Measurements from ENCODE around the gene TAF11L13. TPM values are rescaled to one million over a fixed set of nuclear protein-coding genes. Genes with fewer than 3 reads are reported as not detected.
A peak's percentile ranks its signal among the peaks of the same experiment; 100 is the strongest.

Gene TAF11L13
- total RNA-seq, 1 experiment from 2014 or later: not detected

DNA sequence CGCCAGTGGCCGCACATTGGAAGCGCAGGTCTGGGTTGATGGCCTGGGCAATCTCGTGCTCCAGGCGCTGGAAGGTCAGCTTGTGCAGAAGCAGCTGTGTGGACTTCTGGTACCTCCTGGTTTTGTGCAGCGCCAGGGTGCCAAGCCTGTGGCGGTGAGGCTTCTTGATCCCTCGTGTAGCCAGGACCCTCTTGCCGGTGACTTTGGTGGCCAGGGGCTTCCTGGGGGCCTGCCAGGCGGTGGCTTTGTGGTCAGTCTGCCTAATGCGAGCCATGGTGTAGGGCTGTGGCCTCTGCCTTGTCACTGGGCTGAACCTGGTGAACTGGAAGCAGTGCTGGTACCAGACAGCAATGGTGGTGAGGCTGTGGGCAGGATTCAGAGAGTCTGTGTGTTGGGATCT is 6.2 kb upstream of the TAF11L13 start (continued):
- TF ChIP-seq, protein P1, sequence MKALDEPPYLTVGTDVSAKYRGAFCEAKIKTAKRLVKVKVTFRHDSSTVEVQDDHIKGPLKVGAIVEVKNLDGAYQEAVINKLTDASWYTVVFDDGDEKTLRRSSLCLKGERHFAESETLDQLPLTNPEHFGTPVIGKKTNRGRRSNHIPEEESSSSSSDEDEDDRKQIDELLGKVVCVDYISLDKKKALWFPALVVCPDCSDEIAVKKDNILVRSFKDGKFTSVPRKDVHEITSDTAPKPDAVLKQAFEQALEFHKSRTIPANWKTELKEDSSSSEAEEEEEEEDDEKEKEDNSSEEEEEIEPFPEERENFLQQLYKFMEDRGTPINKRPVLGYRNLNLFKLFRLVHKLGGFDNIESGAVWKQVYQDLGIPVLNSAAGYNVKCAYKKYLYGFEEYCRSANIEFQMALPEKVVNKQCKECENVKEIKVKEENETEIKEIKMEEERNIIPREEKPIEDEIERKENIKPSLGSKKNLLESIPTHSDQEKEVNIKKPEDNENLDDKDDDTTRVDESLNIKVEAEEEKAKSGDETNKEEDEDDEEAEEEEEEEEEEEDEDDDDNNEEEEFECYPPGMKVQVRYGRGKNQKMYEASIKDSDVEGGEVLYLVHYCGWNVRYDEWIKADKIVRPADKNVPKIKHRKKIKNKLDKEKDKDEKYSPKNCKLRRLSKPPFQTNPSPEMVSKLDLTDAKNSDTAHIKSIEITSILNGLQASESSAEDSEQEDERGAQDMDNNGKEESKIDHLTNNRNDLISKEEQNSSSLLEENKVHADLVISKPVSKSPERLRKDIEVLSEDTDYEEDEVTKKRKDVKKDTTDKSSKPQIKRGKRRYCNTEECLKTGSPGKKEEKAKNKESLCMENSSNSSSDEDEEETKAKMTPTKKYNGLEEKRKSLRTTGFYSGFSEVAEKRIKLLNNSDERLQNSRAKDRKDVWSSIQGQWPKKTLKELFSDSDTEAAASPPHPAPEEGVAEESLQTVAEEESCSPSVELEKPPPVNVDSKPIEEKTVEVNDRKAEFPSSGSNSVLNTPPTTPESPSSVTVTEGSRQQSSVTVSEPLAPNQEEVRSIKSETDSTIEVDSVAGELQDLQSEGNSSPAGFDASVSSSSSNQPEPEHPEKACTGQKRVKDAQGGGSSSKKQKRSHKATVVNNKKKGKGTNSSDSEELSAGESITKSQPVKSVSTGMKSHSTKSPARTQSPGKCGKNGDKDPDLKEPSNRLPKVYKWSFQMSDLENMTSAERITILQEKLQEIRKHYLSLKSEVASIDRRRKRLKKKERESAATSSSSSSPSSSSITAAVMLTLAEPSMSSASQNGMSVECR (CRISPR knock-in tag; IDR thresholded peaks at IDR 0.05; ENCODE audit: borderline replicate concordance): no peak
- TF ChIP-seq MXD4 (CRISPR knock-in tag; IDR thresholded peaks at IDR 0.05; ENCODE audit: borderline replicate concordance) (no peak), GTF2I (CRISPR knock-in tag; conservative IDR thresholded peaks at IDR 0.05) (no peak), NFYB (CRISPR knock-in tag; conservative IDR thresholded peaks at IDR 0.05; ENCODE audit: low read depth) (no peak), PRRX2 (CRISPR knock-in tag; IDR thresholded peaks at IDR 0.05) (no peak)
- TF ChIP-seq, protein P2, sequence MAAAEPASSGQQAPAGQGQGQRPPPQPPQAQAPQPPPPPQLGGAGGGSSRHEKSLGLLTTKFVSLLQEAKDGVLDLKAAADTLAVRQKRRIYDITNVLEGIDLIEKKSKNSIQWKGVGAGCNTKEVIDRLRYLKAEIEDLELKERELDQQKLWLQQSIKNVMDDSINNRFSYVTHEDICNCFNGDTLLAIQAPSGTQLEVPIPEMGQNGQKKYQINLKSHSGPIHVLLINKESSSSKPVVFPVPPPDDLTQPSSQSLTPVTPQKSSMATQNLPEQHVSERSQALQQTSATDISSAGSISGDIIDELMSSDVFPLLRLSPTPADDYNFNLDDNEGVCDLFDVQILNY (CRISPR knock-in tag; IDR thresholded peaks at IDR 0.05): no peak
- TF ChIP-seq, protein P3, sequence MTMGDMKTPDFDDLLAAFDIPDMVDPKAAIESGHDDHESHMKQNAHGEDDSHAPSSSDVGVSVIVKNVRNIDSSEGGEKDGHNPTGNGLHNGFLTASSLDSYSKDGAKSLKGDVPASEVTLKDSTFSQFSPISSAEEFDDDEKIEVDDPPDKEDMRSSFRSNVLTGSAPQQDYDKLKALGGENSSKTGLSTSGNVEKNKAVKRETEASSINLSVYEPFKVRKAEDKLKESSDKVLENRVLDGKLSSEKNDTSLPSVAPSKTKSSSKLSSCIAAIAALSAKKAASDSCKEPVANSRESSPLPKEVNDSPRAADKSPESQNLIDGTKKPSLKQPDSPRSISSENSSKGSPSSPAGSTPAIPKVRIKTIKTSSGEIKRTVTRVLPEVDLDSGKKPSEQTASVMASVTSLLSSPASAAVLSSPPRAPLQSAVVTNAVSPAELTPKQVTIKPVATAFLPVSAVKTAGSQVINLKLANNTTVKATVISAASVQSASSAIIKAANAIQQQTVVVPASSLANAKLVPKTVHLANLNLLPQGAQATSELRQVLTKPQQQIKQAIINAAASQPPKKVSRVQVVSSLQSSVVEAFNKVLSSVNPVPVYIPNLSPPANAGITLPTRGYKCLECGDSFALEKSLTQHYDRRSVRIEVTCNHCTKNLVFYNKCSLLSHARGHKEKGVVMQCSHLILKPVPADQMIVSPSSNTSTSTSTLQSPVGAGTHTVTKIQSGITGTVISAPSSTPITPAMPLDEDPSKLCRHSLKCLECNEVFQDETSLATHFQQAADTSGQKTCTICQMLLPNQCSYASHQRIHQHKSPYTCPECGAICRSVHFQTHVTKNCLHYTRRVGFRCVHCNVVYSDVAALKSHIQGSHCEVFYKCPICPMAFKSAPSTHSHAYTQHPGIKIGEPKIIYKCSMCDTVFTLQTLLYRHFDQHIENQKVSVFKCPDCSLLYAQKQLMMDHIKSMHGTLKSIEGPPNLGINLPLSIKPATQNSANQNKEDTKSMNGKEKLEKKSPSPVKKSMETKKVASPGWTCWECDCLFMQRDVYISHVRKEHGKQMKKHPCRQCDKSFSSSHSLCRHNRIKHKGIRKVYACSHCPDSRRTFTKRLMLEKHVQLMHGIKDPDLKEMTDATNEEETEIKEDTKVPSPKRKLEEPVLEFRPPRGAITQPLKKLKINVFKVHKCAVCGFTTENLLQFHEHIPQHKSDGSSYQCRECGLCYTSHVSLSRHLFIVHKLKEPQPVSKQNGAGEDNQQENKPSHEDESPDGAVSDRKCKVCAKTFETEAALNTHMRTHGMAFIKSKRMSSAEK (CRISPR knock-in tag; IDR thresholded peaks at IDR 0.05; ENCODE audit: borderline replicate concordance): no peak
- TF ChIP-seq, protein P4, sequence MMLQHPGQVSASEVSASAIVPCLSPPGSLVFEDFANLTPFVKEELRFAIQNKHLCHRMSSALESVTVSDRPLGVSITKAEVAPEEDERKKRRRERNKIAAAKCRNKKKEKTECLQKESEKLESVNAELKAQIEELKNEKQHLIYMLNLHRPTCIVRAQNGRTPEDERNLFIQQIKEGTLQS (CRISPR knock-in tag; conservative IDR thresholded peaks at IDR 0.05): no peak
- TF ChIP-seq, protein P5, sequence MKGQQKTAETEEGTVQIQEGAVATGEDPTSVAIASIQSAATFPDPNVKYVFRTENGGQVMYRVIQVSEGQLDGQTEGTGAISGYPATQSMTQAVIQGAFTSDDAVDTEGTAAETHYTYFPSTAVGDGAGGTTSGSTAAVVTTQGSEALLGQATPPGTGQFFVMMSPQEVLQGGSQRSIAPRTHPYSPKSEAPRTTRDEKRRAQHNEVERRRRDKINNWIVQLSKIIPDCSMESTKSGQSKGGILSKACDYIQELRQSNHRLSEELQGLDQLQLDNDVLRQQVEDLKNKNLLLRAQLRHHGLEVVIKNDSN (CRISPR knock-in tag; IDR thresholded peaks at IDR 0.05): no peak
- TF ChIP-seq, protein P6, sequence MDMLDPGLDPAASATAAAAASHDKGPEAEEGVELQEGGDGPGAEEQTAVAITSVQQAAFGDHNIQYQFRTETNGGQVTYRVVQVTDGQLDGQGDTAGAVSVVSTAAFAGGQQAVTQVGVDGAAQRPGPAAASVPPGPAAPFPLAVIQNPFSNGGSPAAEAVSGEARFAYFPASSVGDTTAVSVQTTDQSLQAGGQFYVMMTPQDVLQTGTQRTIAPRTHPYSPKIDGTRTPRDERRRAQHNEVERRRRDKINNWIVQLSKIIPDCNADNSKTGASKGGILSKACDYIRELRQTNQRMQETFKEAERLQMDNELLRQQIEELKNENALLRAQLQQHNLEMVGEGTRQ (CRISPR knock-in tag; IDR thresholded peaks at IDR 0.05): no peak

DNA sequence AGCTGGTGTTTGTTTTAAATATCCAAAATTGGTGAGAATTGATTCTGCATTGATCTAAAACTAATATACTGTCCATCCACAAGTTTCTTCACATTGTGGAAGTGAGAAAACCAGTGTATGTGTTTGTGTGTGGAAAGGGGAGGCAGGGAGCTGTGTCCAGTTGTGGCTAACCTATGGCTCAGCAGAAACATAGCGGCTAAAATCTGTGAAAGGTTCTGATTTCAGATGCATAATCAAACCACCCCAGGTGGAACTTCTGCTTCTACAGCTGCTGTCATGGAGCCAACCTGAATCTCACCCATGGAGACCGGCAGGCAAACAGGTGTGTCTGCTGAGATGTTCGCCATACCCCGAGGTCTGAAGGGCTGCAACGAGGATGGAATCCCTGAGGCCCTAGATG is 2.3 kb downstream of the TAF11L13 start, which contains the start of gene TAF11L14:
Gene TAF11L14 (plus strand): TSS at position 301 of the 400 bp plus-strand sequence.
- TF ChIP-seq TP53 (CRISPR knock-in tag; IDR thresholded peaks at IDR 0.05) (no peak), GTF2I (CRISPR knock-in tag; conservative IDR thresholded peaks at IDR 0.05) (no peak), NFYB (CRISPR knock-in tag; conservative IDR thresholded peaks at IDR 0.05; ENCODE audit: low read depth) (no peak), FOXP1 (CRISPR knock-in tag; IDR thresholded peaks at IDR 0.05; ENCODE audit: borderline replicate concordance) (no peak), JAZF1 (CRISPR knock-in tag; IDR thresholded peaks at IDR 0.05) (no peak), GRHL2 (CRISPR knock-in tag; IDR thresholded peaks at IDR 0.05; ENCODE audit: insufficient replicate concordance, severe bottlenecking) (no peak)
- TF ChIP-seq, protein P7, sequence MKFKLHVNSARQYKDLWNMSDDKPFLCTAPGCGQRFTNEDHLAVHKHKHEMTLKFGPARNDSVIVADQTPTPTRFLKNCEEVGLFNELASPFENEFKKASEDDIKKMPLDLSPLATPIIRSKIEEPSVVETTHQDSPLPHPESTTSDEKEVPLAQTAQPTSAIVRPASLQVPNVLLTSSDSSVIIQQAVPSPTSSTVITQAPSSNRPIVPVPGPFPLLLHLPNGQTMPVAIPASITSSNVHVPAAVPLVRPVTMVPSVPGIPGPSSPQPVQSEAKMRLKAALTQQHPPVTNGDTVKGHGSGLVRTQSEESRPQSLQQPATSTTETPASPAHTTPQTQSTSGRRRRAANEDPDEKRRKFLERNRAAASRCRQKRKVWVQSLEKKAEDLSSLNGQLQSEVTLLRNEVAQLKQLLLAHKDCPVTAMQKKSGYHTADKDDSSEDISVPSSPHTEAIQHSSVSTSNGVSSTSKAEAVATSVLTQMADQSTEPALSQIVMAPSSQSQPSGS (CRISPR knock-in tag; IDR thresholded peaks at IDR 0.05; ENCODE audit: borderline replicate concordance, low read depth): no peak
- TF ChIP-seq, protein P8, sequence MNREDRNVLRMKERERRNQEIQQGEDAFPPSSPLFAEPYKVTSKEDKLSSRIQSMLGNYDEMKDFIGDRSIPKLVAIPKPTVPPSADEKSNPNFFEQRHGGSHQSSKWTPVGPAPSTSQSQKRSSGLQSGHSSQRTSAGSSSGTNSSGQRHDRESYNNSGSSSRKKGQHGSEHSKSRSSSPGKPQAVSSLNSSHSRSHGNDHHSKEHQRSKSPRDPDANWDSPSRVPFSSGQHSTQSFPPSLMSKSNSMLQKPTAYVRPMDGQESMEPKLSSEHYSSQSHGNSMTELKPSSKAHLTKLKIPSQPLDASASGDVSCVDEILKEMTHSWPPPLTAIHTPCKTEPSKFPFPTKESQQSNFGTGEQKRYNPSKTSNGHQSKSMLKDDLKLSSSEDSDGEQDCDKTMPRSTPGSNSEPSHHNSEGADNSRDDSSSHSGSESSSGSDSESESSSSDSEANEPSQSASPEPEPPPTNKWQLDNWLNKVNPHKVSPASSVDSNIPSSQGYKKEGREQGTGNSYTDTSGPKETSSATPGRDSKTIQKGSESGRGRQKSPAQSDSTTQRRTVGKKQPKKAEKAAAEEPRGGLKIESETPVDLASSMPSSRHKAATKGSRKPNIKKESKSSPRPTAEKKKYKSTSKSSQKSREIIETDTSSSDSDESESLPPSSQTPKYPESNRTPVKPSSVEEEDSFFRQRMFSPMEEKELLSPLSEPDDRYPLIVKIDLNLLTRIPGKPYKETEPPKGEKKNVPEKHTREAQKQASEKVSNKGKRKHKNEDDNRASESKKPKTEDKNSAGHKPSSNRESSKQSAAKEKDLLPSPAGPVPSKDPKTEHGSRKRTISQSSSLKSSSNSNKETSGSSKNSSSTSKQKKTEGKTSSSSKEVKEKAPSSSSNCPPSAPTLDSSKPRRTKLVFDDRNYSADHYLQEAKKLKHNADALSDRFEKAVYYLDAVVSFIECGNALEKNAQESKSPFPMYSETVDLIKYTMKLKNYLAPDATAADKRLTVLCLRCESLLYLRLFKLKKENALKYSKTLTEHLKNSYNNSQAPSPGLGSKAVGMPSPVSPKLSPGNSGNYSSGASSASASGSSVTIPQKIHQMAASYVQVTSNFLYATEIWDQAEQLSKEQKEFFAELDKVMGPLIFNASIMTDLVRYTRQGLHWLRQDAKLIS (CRISPR knock-in tag; IDR thresholded peaks at IDR 0.05; ENCODE audit: borderline replicate concordance): no peak
- Mint-ChIP-seq H3K27ac (0 out of 2 replicates have a peak within 1 kb of the TSS, but pooled peaks have one; percentile 43), H3K4me1 (no peaks in the 10 kb centered on the region), H3K9me3 (no peaks in the 10 kb centered on the region), H3K4me3 (no peak within 1 kb of the TSS), H3K36me3 (no peaks in the 10 kb centered on the region), H3K27me3 (ENCODE audit: low read depth) (no peaks in the 10 kb centered on the region)
- POLR2A ChIA-PET: no interaction called here
- DNase-seq (ENCODE audit: low spot score) (no peak), ATAC-seq (no peak)
- CTCF ChIA-PET: no interaction called here
